Body of pancreas (tissue), 4 donors: ENCODE results near the gene HCFC1. TPM values are rescaled to one million over a fixed set of nuclear protein-coding genes. Genes with fewer than 3 reads are reported as not detected.

Experiments
- ATAC-seq: fragments of 150-250 bp; one replicate; pipeline ENCODE4 v1.9.1; 2016
- DNase-seq, 4 donors: peaks; one replicate each; pipeline ENCODE4 v3.0.0-alpha.2; 2019
- H3K27ac ChIP-seq, 4 donors: fragments of 200-600 bp; sonication (generic); 1 replicate in 3 of 4; 2 replicates in 1 of 4; pipeline versions ENCODE4 v1.5.1 to v1.6.1; 2016 to 2019; ENCODE audit warnings: mild to moderate bottlenecking in 1 of 4, mixed read lengths in 1 of 4, moderate library complexity in 1 of 4
- H3K27me3 ChIP-seq, 2 donors: fragments of 200-600 bp; sonication (generic); one replicate each; pipeline ENCODE4 v1.6.0; 2016; ENCODE audit warnings: mild to moderate bottlenecking in 1 of 2
- H3K36me3 ChIP-seq, 2 donors: fragments of 200-600 bp; sonication (generic); replicated peaks in 1 of 2; 2 replicates each; pipeline ENCODE4 v1.5.1; 2016; ENCODE audit warnings: low read depth in 2 of 2; ENCODE audit not compliant: insufficient read depth in 1 of 2
- H3K4me1 ChIP-seq: fragments of 200-600 bp; sonication (generic); one replicate; pipeline ENCODE4 v1.6.0; 2016
- H3K4me3 ChIP-seq, 2 donors: fragments of 200-600 bp; sonication (generic); 1 replicate in 1 of 2; 2 replicates in 1 of 2; pipeline ENCODE4 v1.5.1; 2016 to 2019
- H3K9me3 ChIP-seq, 3 donors: fragments of 200-600 bp; sonication (generic); 1 replicate in 2 of 3; 2 replicates in 1 of 3; pipeline ENCODE4 v1.5.1; 2016
- POLR2A ChIP-seq, 3 donors: fragments of 450-650 bp; IDR thresholded peaks; one replicate each; pipeline ENCODE4 v1.6.1; 2016; ENCODE audit warnings: antibody characterized with exemption in 3 of 3, mild to moderate bottlenecking in 2 of 3
- WGBS, 2 donors: methylation state at CpG; one replicate each; pipeline ENCODE4 v1.1.5; 2017; 5-methylcytosine and 5-hydroxymethylcytosine counted together
- intact Hi-C: fragments of 100-400 bp; cut with DNase I; formaldehyde crosslinking; loops from one replicate; pipeline ENCODE4 v1.15.1; 2023
- total RNA-seq, 2 donors: library from RNA; depleted of rRNA; stranded (reverse); fragments of >200 nt; gene quantifications; one replicate each; pipeline ENCODE4 v1.1.0, GENCODE V29; 2016
- TF ChIP-seq, protein P1 (sequence below), 7 experiments: fragments of 450-650 bp in 4 of 7; fragments of 200-600 bp in 3 of 7; sonication (generic) in 3 of 7; IDR thresholded peaks; one replicate each; pipeline ENCODE4 v1.5.1; 2016 to 2019; ENCODE audit warnings: antibody characterized with exemption in 7 of 7

Gene HCFC1
- total RNA-seq, 2 donors from 2014 or later, result 16.6 to 62.6 TPM

DNA sequence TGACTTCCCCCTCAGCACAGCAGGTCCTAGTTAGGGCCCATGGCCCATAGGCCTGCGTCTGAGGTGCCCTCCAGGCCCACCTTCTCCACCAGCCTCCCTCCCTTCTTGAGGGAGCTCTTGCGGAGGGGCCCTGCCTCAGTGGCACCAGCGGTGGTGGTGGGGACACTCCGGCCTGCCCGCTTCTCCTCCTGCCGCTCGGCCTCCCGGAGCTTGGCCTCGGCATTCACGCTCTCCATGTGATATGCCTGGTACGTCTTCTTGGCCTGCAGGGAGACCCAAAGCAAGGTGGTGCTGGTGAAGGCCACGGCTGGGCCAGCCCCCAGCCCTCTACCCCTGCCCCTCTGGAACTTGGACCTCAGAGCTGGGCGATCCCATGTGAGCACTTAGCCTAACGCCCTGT is 51.1 kb downstream of the HCFC1 start:
- H3K36me3 ChIP-seq, result no peaks in the 10 kb centered on the region

DNA sequence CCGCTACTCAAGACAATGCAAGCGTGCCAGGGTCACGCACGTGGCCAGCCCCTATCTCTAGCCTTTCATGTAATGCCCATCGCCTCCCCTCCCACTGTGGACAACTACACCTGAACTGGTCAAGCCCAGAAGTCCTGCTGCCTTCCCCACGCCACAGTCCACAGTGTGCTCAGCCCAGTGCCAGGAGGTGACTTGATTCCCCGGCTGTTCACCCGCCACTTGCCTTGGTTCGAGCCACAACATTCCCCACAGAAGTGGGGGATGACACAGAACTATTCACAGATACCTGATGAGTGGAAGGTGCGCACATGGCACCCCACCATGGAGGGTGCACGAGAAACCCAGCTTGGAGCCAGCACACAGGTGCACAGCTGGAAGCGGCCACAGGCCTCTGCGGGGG is 52.3 kb downstream of the HCFC1 start:
- no peak for DNase-seq

More for the DNA sequence above, 51.1 kb downstream of the HCFC1 start:
- ATAC-seq, result no peak
- intact Hi-C loops, result no loop called here
- Histone ChIP-seq H3K27me3 (no peaks in the 10 kb centered on the region), H3K4me3 (no peak overlapping the region), H3K27ac (no peak overlapping the region), H3K4me1 (peaks cover 6% of the 10 kb centered on the region), H3K9me3 (no peaks in the 10 kb centered on the region)
- WGBS, 2 donors, result 63 to 72% methylated on average over 1 to 8 of the region's 14 CpGs
- peak in 1 of 4 donors; percentile 7 for DNase-seq
- TF ChIP-seq, protein P1, sequence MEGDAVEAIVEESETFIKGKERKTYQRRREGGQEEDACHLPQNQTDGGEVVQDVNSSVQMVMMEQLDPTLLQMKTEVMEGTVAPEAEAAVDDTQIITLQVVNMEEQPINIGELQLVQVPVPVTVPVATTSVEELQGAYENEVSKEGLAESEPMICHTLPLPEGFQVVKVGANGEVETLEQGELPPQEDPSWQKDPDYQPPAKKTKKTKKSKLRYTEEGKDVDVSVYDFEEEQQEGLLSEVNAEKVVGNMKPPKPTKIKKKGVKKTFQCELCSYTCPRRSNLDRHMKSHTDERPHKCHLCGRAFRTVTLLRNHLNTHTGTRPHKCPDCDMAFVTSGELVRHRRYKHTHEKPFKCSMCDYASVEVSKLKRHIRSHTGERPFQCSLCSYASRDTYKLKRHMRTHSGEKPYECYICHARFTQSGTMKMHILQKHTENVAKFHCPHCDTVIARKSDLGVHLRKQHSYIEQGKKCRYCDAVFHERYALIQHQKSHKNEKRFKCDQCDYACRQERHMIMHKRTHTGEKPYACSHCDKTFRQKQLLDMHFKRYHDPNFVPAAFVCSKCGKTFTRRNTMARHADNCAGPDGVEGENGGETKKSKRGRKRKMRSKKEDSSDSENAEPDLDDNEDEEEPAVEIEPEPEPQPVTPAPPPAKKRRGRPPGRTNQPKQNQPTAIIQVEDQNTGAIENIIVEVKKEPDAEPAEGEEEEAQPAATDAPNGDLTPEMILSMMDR (IDR thresholded peaks at IDR 0.05), result no peak
- no peak for TF ChIP-seq POLR2A (IDR thresholded peaks at IDR 0.05)

DNA sequence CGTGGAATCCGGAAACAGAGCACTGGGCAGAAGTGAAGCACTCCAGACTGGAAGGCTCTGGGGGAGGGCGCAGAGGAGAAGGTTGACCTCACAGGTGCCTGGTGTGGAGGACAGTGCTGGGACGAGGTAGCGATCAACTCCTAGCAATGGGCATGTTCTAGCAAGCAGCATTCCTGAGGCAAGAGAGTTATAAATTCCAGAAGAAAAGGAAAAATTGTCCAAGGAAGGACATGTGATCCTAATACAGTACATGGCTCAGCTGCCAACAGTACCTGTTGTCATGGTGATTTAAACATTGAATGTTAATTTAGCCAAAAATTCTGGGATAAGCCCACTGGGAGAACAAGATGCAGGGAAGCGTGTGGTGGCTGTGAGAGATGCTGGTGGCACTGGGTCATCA is 53.7 kb downstream of the HCFC1 start:
- Histone ChIP-seq H3K27me3 (no peaks in the 10 kb centered on the region), H3K36me3 (no peaks in the 10 kb centered on the region), H3K4me3 (no peak overlapping the region), H3K27ac (no peak overlapping the region), H3K9me3 (no peaks in the 10 kb centered on the region), H3K4me1 (peaks cover under 1% of the 10 kb centered on the region)
- ATAC-seq (no peak), DNase-seq (no peak)
- intact Hi-C loops, result no loop called here
- 73 to 85% methylated on average over 5 to 6 of the region's 6 CpGs for WGBS, 2 donors
- TF ChIP-seq POLR2A (IDR thresholded peaks at IDR 0.05), result no peak
- TF ChIP-seq, protein P1 (IDR thresholded peaks at IDR 0.05), result no peak

More for the DNA sequence above, 52.3 kb downstream of the HCFC1 start:
- no peak overlapping the region for H3K27ac ChIP-seq
- H3K4me1 ChIP-seq, result peaks cover 6% of the 10 kb centered on the region
- no peak overlapping the region for H3K4me3 ChIP-seq
- no peaks in the 10 kb centered on the region for H3K27me3 ChIP-seq
- WGBS, 2 donors, result 77% methylated on average over 12 of the region's 13 CpGs; no CpG with 5 or more reads in 1 of the 2 donors
- intact Hi-C loops, result no loop called here
- H3K9me3 ChIP-seq, result no peaks in the 10 kb centered on the region
- no peak for TF ChIP-seq POLR2A (IDR thresholded peaks at IDR 0.05)
- TF ChIP-seq, protein P1 (IDR thresholded peaks at IDR 0.05), result no peak
- no peak for ATAC-seq
- no peaks in the 10 kb centered on the region for H3K36me3 ChIP-seq

DNA sequence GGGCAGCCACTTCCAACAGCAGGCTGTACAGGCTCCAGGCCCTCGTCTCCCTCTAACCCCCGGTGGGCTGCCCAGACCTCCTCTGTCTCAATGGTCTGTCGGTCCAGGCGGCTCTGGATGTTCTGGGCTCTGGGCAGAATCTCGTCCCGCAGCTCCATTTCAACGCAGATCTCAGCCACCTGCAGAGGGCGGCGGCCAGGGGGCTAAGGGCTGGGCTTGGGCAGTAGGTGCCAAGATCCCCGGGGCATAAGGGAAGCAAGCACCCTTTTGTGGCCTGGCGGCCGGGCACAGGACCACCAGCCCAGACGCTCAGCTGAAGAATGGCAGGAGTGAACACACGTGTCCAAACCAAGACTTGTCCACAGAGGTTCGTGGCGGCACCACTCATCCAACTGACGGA is 57.9 kb downstream of the HCFC1 start:
- intact Hi-C loops, result no loop called here
- ATAC-seq, result no peak
- Histone ChIP-seq H3K27ac (no peak overlapping the region), H3K27me3 (no peaks in the 10 kb centered on the region), H3K36me3 (no peaks in the 10 kb centered on the region), H3K4me3 (no peak overlapping the region), H3K4me1 (no peaks in the 10 kb centered on the region), H3K9me3 (no peaks in the 10 kb centered on the region)
- WGBS, 2 donors, result 87% methylated on average over 11 of the region's 17 CpGs; no CpG with 5 or more reads in 1 of the 2 donors
- TF ChIP-seq, protein P1 (IDR thresholded peaks at IDR 0.05), result no peak
- TF ChIP-seq POLR2A (IDR thresholded peaks at IDR 0.05), result no peak
- DNase-seq, result no peak

DNA sequence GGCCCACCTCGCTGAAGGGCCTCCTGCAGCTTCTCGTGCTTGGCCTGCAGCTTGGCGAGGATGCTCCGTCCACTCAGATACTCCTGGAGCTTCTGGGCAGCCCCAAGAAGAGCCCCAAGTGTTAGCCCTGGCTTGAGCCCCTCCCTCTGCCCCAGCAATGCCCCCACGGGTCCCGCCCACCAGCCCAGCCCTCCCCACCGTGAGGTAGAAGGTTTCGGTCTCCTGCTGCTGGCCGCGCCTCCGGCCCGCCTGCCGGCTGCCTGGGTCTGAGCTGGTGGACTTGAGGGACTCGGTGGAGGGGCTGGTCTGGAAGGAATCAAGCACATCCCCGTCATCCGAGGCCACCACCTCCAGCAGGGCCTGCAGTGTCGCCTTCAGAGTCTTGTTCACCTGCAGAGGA is 58.4 kb downstream of the HCFC1 start:
- WGBS, 2 donors, result 80 to 86% methylated on average over 1 of the region's 17 CpGs
- no peaks in the 10 kb centered on the region for H3K9me3 ChIP-seq
- intact Hi-C loops, result no loop called here
- H3K4me3 ChIP-seq, result no peak overlapping the region
- no peaks in the 10 kb centered on the region for H3K4me1 ChIP-seq
- no peak for DNase-seq
- H3K27ac ChIP-seq, result no peak overlapping the region
- H3K36me3 ChIP-seq, result no peaks in the 10 kb centered on the region
- no peak for ATAC-seq
- TF ChIP-seq POLR2A (IDR thresholded peaks at IDR 0.05), result no peak
- TF ChIP-seq, protein P1 (IDR thresholded peaks at IDR 0.05), result no peak
- no peaks in the 10 kb centered on the region for H3K27me3 ChIP-seq
